ENCODE data around the gene IVD.

The IVD gene

GRCh38 chr15:40405501-40406381 is at the start of gene IVD:
IVD (plus strand) TSS chr15:40405795; CDS start chr15:40405828, 33 bp downstream.
- FAIRE-seq (peak; percentile 83), DNase-seq (ENCODE audit: low spot score) (peak; percentile 79)

- no peak for DNase-seq (ENCODE audit: low spot score)
- FAIRE-seq: no peak
Measured at GRCh38 chr15:40355976-40356585, 49.5 kb upstream of the IVD start.

GRCh38 chr15:40357246-40357645 is 48.3 kb upstream of the IVD start:
- DNase-seq (ENCODE audit: low spot score) (no peak), FAIRE-seq (no peak)

- FAIRE-seq (no peak), DNase-seq (ENCODE audit: low spot score) (peak; percentile 52)
Measured at GRCh38 chr15:40357723-40358470, 47.7 kb upstream of the IVD start, which contains the start of gene DISP2. DISP2 (plus strand) TSS chr15:40358219; CDS start chr15:40358322, 103 bp downstream.

- FAIRE-seq (no peak), DNase-seq (ENCODE audit: low spot score) (no peak)
Measured at GRCh38 chr15:40358471-40359353, 46.9 kb upstream of the IVD start.

DNA sequence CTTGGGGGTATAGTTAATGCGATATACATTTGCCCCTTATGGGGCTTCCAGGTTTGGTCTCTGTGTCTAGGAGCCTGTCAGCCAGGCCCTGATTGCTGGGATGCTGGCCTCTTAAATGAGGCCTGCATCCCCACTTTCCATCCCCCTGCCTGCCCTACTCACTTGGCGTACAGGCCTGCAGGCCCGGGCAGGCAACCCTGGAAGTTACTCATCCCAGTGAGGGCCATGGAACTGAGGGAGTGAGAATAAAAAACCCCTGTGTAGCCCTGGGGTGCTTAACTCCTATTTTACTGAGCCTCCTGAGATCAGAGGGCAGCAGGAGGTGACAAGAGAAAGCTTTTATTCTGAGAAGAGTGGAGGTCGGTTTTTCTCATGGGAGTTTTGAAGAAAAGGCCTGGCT is 45.6 kb upstream of the IVD start:
- FAIRE-seq (no peak), DNase-seq (ENCODE audit: low spot score) (no peak)

DNA sequence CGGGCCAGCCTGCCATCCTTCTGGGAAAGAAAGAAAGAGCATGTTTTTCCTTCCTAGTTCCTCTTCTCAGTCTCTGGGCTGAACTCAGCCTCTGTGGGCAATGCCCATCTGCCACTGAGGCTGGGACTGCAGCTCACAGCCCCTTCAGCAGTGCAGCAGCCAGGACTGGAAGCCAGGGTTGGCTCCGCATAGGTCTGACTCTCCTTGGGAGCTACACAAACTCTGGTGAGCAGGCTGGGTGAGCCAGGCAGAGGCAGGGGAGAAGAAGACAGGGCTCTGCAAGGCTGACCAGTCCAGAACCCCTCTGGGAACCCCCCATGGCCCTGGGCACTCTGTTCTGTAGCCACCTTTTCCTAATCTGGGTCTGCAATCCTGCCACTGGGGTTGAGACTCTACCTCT is 44.0 kb upstream of the IVD start:
- FAIRE-seq (no peak), DNase-seq (ENCODE audit: low spot score) (no peak)

GRCh38 chr15:40363611-40364010 is 42.0 kb upstream of the IVD start:
- FAIRE-seq (no peak), DNase-seq (ENCODE audit: low spot score) (no peak)

- DNase-seq (ENCODE audit: low spot score) (no peak), FAIRE-seq (no peak)
Measured at GRCh38 chr15:40364251-40364650, 41.3 kb upstream of the IVD start.

DNA sequence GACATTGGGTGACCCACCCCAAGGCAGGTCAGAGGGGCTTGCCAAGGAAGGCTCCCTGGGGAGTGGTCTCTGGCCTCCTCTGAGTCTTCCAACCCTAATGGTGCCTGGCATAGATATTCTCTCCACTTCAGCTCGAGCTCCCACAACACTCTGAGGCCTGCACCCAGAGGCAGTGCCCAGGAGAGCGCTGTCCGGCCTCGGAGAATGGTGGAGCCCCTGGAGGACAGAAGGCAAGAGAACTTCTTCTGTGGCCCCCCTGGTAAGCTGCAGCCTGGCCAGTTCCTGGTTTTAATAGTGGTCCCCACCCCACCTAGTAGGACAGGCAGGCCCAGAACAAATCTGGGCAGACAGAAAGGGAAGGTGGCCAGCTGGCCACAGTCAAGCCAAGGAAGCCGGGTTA is 40.6 kb upstream of the IVD start:
- DNase-seq (ENCODE audit: low spot score): no peak
- no peak for FAIRE-seq

- FAIRE-seq (no peak), DNase-seq (ENCODE audit: low spot score) (no peak)
Measured at GRCh38 chr15:40365624-40366456, 39.8 kb upstream of the IVD start.

DNA sequence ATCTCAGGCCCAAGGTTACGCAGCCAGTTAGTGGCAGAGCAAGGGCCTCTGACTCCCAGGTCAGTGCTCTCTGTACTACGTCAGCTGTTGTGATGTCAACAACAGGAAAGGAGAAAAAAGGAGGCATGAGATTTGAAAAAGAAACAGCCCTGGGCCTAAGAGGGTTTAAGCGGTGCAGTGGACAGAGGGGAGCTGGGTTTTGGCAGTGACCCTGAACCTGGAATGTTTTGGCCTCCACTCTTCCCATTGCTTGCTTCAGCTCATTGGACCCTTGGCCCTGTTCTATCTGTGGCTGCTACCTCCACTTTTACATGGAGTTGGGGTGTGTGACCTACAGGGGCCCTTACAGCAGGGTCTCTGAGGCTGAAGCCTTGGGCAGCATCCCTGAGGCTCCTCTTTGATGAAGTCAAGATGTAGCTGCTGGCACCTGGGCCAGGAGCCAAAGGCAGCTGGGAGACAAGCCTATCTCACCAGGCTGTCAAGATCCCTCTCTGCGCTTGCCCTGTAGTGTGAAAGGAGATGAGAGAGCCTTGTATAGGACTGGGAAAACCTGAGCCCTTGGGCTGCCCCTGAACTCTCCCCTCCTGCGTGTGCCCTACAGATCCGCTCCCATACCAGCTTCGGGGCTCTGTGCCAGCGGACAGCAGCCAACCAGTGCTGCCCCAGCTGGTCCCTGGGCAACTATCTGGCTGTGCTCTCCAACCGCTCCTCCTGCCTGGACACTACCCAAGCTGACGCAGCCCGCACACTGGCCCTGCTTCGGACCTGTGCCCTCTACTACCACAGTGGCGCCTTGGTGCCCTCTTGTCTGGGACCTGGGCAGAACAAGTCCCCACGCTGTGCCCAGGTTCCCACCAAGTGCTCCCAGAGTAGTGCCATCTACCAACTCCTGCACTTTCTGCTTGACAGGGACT is 38.9 kb upstream of the IVD start:
- DNase-seq (ENCODE audit: low spot score): no peak
- no peak for FAIRE-seq

GRCh38 chr15:40367371-40367685 is 38.3 kb upstream of the IVD start:
- FAIRE-seq: no peak
- no peak for DNase-seq (ENCODE audit: low spot score)

GRCh38 chr15:40367686-40368611 is 37.6 kb upstream of the IVD start:
- FAIRE-seq (no peak), DNase-seq (ENCODE audit: low spot score) (peak; percentile 75)

GRCh38 chr15:40368719-40369473 is 36.7 kb upstream of the IVD start:
- DNase-seq (ENCODE audit: low spot score) (no peak), FAIRE-seq (no peak)

GRCh38 chr15:40369474-40369869 is 36.1 kb upstream of the IVD start:
- FAIRE-seq: no peak

GRCh38 chr15:40369971-40370370 is 35.6 kb upstream of the IVD start:
- no peak for FAIRE-seq
- DNase-seq (ENCODE audit: low spot score): no peak

More at GRCh38 chr15:40369474-40369869, 36.1 kb upstream of the IVD start:
- no peak for DNase-seq (ENCODE audit: low spot score)
